MCF 10A (cell line): ENCODE measurements around the gene CCDC169. TPM values are rescaled to one million over a fixed set of nuclear protein-coding genes. Genes with fewer than 3 reads are reported as not detected.

Experiments used
- BruUV-seq: library from RNA; stranded (reverse); fragments of 400-500 nt; replicated peaks from 2 replicates; lab custom pipeline; 2021; lab: Mats Ljungman, UMichigan
- CTCF ChIA-PET: fragments of 300-600 bp; sonication (Branson Sonifier 250); formaldehyde crosslinking; extraction: SDS; loops from one replicate; lab custom pipeline; 2021; ENCODE audit warnings: antibody characterized with exemption, inconsistent platforms; lab: Yijun Ruan, JAX
- POLR2A ChIA-PET: fragments of 300-600, 350-650 bp; sonication (Branson Sonifier 250); formaldehyde crosslinking; extraction: SDS; loops from one replicate; lab custom pipeline; 2020; ENCODE audit warnings: antibody characterized with exemption, inconsistent platforms; lab: Yijun Ruan, JAX
- DNase-seq: peaks from one replicate; pipeline ENCODE4 v3.0.0-alpha.2; 2018; ENCODE audit not compliant: unreplicated experiment
- H3K27ac Mint-ChIP-seq: one replicate; pipeline ENCODE4 v1.8.0; 2022; ENCODE audit warnings: mild to moderate bottlenecking, low read depth, mixed read lengths; ENCODE audit not compliant: unreplicated experiment
- H3K27me3 Mint-ChIP-seq: one replicate; pipeline ENCODE4 v1.8.0; 2022; ENCODE audit warnings: mixed read lengths; ENCODE audit not compliant: insufficient read depth, unreplicated experiment
- H3K36me3 Mint-ChIP-seq: one replicate; pipeline ENCODE4 v1.8.0; 2022; ENCODE audit warnings: mild to moderate bottlenecking, moderate library complexity, mixed read lengths; ENCODE audit not compliant: insufficient read depth, unreplicated experiment
- H3K4me1 Mint-ChIP-seq: one replicate; pipeline ENCODE4 v1.8.0; 2022; ENCODE audit warnings: mixed read lengths; ENCODE audit not compliant: insufficient read depth, unreplicated experiment
- H3K4me3 Mint-ChIP-seq: one replicate; pipeline ENCODE4 v1.8.0; 2022; ENCODE audit warnings: mild to moderate bottlenecking, moderate library complexity, mixed read lengths; ENCODE audit not compliant: unreplicated experiment
- H3K9me3 Mint-ChIP-seq: one replicate; pipeline ENCODE4 v1.8.0; 2022; ENCODE audit warnings: mixed read lengths; ENCODE audit not compliant: unreplicated experiment
- CTCF ChIP-seq: fragments of 200-600 bp; IDR thresholded peaks from one replicate; pipeline ENCODE4 v1.8.0; 2022; ENCODE audit warnings: antibody characterized with exemption, mild to moderate bottlenecking; ENCODE audit not compliant: unreplicated experiment
- intact Hi-C: fragments of 100-400 bp; cut with micrococcal nuclease; formaldehyde crosslinking; loops from 2 replicates; pipeline ENCODE4 v1.14.1; 2022
- total RNA-seq: library from RNA; stranded (reverse); gene quantifications from 2 replicates; pipeline ENCODE4 v1.2.3, GENCODE V29; 2022

The CCDC169 gene
- total RNA-seq, 1 experiment from 2014 or later: 5.9 TPM

- Mint-ChIP-seq H3K4me3 (peak overlapping the region; percentile 82), H3K9me3 (no peaks in the 10 kb centered on the region), H3K27ac (peak overlapping the region; percentile 97), H3K36me3 (peaks cover 9% of the 10 kb centered on the region), H3K4me1 (peaks cover 21% of the 10 kb centered on the region), H3K27me3 (no peaks in the 10 kb centered on the region)
- POLR2A ChIA-PET: interaction anchor here (0.6 to 4.4 kb wide), 23 partner anchors 9 to 1301 kb away, joined by 3 to 20 read pairs (median 5); partner anchors contain the start of genes CCDC169, EXOSC8 and SUPT20H
- CTCF ChIA-PET: interaction anchor here (0.7 to 4.6 kb wide), 12 partner anchors 8 to 423 kb away, joined by 3 to 50 read pairs (median 4); no protein-coding TSS in a partner anchor
- intact Hi-C loops: loop anchor here (1.0 to 10.0 kb wide), 7 partner anchors 17 to 391 kb away; partner anchors contain the start of gene CCDC169
- peak; percentile 87 for DNase-seq
- TF ChIP-seq CTCF: no peak
- no TSS peak for BruUV-seq
These were observed 48.0 kb upstream of the CCDC169 start for GRCh38 chr13:36345438-36346221.

- TF ChIP-seq CTCF: no peak
- peak; percentile 56 for DNase-seq
- Mint-ChIP-seq H3K27me3 (no peaks in the 10 kb centered on the region), H3K9me3 (no peaks in the 10 kb centered on the region), H3K36me3 (peaks cover 9% of the 10 kb centered on the region), H3K4me3 (peak overlapping the region; percentile 82), H3K27ac (peak overlapping the region; percentile 97), H3K4me1 (peaks cover 28% of the 10 kb centered on the region)
- POLR2A ChIA-PET: interaction anchor here (0.7 to 4.4 kb wide), 19 partner anchors 10 to 714 kb away, joined by 3 to 20 read pairs (median 6); partner anchors contain the start of genes CCDC169, EXOSC8 and SUPT20H
- CTCF ChIA-PET: interaction anchor here (0.6 to 1.3 kb wide), 3 partner anchors 9 to 423 kb away, joined by 3 read pairs; no protein-coding TSS in a partner anchor
- intact Hi-C loops: loop anchor here (1.0 to 10.0 kb wide), 4 partner anchors 17 to 370 kb away; partner anchors contain the start of gene CCDC169
- TSS peak; percentile 64 for BruUV-seq
These were observed 47.3 kb upstream of the CCDC169 start for GRCh38 chr13:36344886-36345437.

GRCh38 chr13:36344173-36344572 is 46.6 kb upstream of the CCDC169 start:
- BruUV-seq: no TSS peak
- peak overlapping the region; percentile 82 for H3K4me3 Mint-ChIP-seq
- TF ChIP-seq CTCF: no peak
- intact Hi-C loops: loop anchor here (2.0 to 10.0 kb wide), 2 partner anchors 47 to 369 kb away; partner anchors contain the start of gene CCDC169
- ChIA-PET POLR2A (interaction anchor here (0.5 to 3.5 kb wide), 15 partner anchors 12 to 714 kb away, joined by 3 to 16 read pairs (median 4); partner anchors contain the start of genes CCDC169 and EXOSC8), CTCF (interaction anchor here (0.8 to 1.2 kb wide), 6 partner anchors 13 to 74 kb away, joined by 3 to 4 read pairs (median 3); no protein-coding TSS in a partner anchor)
- H3K27me3 Mint-ChIP-seq: no peaks in the 10 kb centered on the region
- no peaks in the 10 kb centered on the region for H3K9me3 Mint-ChIP-seq
- peak overlapping the region; percentile 97 for H3K27ac Mint-ChIP-seq
- H3K36me3 Mint-ChIP-seq: peaks cover 11% of the 10 kb centered on the region
- peaks cover 33% of the 10 kb centered on the region for H3K4me1 Mint-ChIP-seq
- DNase-seq: peak; percentile 88
